Upper lobe of right lung (tissue), 1 donor: ENCODE measurements around the gene MAN1C1. TPM values are rescaled to one million over a fixed set of nuclear protein-coding genes. Genes with fewer than 3 reads are reported as not detected.
A peak's percentile ranks its signal among the peaks of the same experiment; 100 is the strongest.
"Not testable (repeated sequence)": the region's sequence is repeated elsewhere in the genome, so short reads cannot be mapped to it uniquely, and the experiment has no call there.

Experiments used
- ATAC-seq: fragments of 200-7000 bp; cut with Tn5 transposase; one replicate; pipeline ENCODE4 v1.9.1; 2020; ENCODE audit warnings: mild to moderate bottlenecking, moderate library complexity
- DNase-seq: peaks from one replicate; pipeline ENCODE4 v3.0.0-alpha.2; 2020
- H3K27ac ChIP-seq: fragments of 200-600 bp; one replicate; pipeline ENCODE4 v1.8.0; 2022
- H3K27me3 ChIP-seq: fragments of 200-600 bp; one replicate; pipeline ENCODE4 v1.8.0; 2022; ENCODE audit warnings: mild to moderate bottlenecking
- H3K36me3 ChIP-seq: fragments of 200-600 bp; one replicate; pipeline ENCODE4 v1.8.0; 2022
- H3K4me1 ChIP-seq: fragments of 200-600 bp; one replicate; pipeline ENCODE4 v1.8.0; 2022
- H3K4me3 ChIP-seq: fragments of 200-600 bp; one replicate; pipeline ENCODE4 v1.8.0; 2022; ENCODE audit warnings: mild to moderate bottlenecking
- H3K9me3 ChIP-seq: fragments of 200-600 bp; one replicate; pipeline ENCODE4 v1.8.0; 2022
- intact Hi-C: fragments of 100-400 bp; cut with DNase I; formaldehyde crosslinking; loops from one replicate; pipeline ENCODE4 v1.11.0; 2022
- total RNA-seq: library from RNA; stranded (reverse); fragmentation: NEBNext Ultra II Directional; extraction: Animal tissue kit (Norgen Biotek cat#: 25700); gene quantifications from one replicate; pipeline ENCODE4 v1.2.1, GENCODE V29; 2021
- TF ChIP-seq, protein P1 (sequence below): fragments of 200-600 bp; IDR thresholded peaks from one replicate; pipeline ENCODE4 v1.8.0; 2022; ENCODE audit warnings: antibody characterized with exemption
- donor health status: DM: no; HTN: yes; CAD: no; lungs with severe emphysema.

Gene MAN1C1
- total RNA-seq, 1 donor from 2014 or later: 19.7 TPM

DNA sequence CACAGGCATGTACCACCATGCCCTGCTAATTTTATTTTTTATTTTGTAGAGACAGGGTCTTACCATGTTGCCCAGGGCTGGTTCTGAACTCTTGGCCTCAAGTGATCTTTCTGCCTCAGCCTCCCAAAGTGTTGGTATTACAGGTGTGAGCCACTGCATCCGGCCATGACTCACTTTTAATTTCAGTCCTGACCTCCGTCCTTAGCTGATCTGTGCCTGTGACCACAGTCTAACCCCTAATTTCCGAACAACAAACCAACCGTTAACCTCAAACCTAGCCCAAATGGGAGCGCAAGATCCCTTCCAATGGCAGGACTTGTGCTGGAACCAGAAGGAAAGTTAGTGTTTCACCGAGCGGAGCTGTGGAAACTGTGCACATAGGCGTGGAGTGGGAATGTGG is 29.3 kb upstream of the MAN1C1 start:
- no peak overlapping the region for H3K27ac ChIP-seq
- no peaks in the 10 kb centered on the region for H3K9me3 ChIP-seq
- no peak overlapping the region for H3K4me3 ChIP-seq
- peaks cover 14% of the 10 kb centered on the region for H3K4me1 ChIP-seq
- no peaks in the 10 kb centered on the region for H3K36me3 ChIP-seq
- ATAC-seq: no peak
- intact Hi-C loops: no loop called here
- TF ChIP-seq, protein P1, sequence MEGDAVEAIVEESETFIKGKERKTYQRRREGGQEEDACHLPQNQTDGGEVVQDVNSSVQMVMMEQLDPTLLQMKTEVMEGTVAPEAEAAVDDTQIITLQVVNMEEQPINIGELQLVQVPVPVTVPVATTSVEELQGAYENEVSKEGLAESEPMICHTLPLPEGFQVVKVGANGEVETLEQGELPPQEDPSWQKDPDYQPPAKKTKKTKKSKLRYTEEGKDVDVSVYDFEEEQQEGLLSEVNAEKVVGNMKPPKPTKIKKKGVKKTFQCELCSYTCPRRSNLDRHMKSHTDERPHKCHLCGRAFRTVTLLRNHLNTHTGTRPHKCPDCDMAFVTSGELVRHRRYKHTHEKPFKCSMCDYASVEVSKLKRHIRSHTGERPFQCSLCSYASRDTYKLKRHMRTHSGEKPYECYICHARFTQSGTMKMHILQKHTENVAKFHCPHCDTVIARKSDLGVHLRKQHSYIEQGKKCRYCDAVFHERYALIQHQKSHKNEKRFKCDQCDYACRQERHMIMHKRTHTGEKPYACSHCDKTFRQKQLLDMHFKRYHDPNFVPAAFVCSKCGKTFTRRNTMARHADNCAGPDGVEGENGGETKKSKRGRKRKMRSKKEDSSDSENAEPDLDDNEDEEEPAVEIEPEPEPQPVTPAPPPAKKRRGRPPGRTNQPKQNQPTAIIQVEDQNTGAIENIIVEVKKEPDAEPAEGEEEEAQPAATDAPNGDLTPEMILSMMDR: no peak
- H3K27me3 ChIP-seq: no peaks in the 10 kb centered on the region
- no peak for DNase-seq

- DNase-seq, H3K27me3 ChIP-seq, H3K9me3 ChIP-seq, ATAC-seq, H3K27ac ChIP-seq, H3K4me3 ChIP-seq, H3K36me3 ChIP-seq, intact Hi-C loops: not testable (repeated sequence)
- peaks cover 14% of the 10 kb centered on the region for H3K4me1 ChIP-seq
Observed at GRCh38 chr1:25588224-25588623, 28.4 kb upstream of the MAN1C1 start.

DNA sequence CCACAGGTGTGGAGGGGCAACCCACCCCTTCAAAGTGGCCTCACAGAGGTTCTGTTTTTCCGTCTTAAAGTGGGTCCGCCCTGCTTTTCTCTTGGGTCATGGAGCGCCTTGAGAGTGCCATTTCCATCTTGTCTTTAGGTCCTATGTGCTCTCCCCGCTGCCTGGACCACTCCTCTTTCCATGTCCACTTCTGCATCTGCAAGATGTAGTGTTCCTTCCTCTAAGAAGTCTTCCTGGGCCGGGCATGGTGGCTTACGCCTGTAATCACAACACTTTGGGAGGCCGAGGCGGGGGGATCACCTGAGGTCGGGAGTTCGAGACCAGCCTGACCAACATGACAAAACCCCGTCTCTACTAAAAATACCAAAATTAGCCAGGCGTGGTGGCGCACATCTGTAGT is 27.8 kb upstream of the MAN1C1 start:
- H3K9me3 ChIP-seq, H3K36me3 ChIP-seq, H3K27me3 ChIP-seq, ATAC-seq, DNase-seq, H3K27ac ChIP-seq, H3K4me3 ChIP-seq, intact Hi-C loops: not testable (repeated sequence)
- peaks cover 14% of the 10 kb centered on the region for H3K4me1 ChIP-seq

DNA sequence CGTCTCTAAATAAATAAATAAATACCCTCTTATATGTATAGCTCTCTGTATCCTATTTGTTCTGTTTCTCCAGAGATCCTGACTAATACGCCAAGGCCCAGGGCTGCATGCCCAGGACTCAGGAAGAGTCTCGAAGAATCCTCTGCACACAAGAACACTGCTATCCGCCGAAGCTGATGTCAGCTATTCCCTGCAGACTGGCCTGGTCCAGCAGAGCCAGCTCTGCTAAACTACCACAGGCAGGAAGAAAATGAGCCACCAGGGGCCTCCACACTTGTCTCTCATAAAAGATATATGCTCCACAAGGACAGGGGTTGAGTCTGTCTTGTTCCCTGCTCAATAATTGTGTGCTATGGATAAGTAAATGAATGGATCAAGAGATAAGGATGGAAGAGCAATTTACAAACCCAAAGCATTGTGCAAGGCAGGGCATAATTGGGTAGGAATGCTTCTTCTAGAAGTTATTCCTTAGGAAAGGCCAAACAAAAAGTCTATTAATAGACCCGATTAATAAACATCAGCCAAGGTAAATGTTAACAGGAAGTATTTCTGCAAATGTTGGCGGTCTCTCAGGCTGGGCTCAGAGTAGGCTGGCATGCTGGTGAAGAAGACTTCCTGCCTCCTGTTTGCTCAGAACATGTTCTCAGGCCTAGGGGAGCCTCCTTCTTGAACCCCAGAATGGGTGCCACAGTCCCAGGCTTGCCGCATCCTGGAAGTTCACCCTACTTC is 26.3 kb upstream of the MAN1C1 start:
- H3K4me1 ChIP-seq: peaks cover 14% of the 10 kb centered on the region
- no peak overlapping the region for H3K27ac ChIP-seq
- H3K4me3 ChIP-seq: no peak overlapping the region
- H3K36me3 ChIP-seq: no peaks in the 10 kb centered on the region
- no peaks in the 10 kb centered on the region for H3K9me3 ChIP-seq
- ATAC-seq (peak; percentile 53), DNase-seq (peak; percentile 45)
- no peaks in the 10 kb centered on the region for H3K27me3 ChIP-seq
- intact Hi-C loops: no loop called here
- TF ChIP-seq, protein P1: peak; percentile 29

GRCh38 chr1:25593861-25594260 is 22.7 kb upstream of the MAN1C1 start:
- intact Hi-C loops: no loop called here
- no peaks in the 10 kb centered on the region for H3K9me3 ChIP-seq
- no peaks in the 10 kb centered on the region for H3K36me3 ChIP-seq
- TF ChIP-seq, protein P1: no peak
- DNase-seq (no peak), ATAC-seq (no peak)
- peaks cover 14% of the 10 kb centered on the region for H3K4me1 ChIP-seq
- H3K27me3 ChIP-seq: no peaks in the 10 kb centered on the region
- no peak overlapping the region for H3K27ac ChIP-seq
- H3K4me3 ChIP-seq: no peak overlapping the region

- Histone ChIP-seq H3K27me3 (no peaks in the 10 kb centered on the region), H3K4me3 (no peak overlapping the region), H3K4me1 (peaks cover 7% of the 10 kb centered on the region), H3K27ac (no peak overlapping the region), H3K9me3 (no peaks in the 10 kb centered on the region), H3K36me3 (no peaks in the 10 kb centered on the region)
- TF ChIP-seq, protein P1: no peak
- intact Hi-C loops: no loop called here
- DNase-seq (no peak), ATAC-seq (no peak)
Observed at GRCh38 chr1:25594971-25595370, 21.6 kb upstream of the MAN1C1 start.

DNA sequence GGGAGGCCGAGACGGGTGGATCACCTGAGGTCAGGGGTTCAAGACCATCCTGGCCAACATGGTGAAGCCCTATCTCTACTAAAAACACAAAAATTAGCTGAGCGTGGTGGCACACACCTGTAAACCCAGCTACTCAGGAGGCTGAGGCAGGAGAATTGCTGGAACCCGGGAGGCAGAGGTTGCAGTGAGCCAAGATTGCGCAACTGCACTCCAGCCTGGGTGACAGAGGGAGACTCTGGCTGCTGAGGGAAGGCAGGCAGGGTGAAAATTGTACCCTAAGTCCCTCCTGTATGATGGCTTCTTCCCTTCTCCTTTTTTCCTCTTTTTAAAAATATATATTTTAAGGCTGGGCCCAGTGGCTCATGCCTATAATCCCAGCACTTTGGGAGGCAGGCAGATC is 19.9 kb upstream of the MAN1C1 start:
- H3K27me3 ChIP-seq, H3K27ac ChIP-seq, DNase-seq, ATAC-seq, H3K4me3 ChIP-seq, H3K9me3 ChIP-seq, intact Hi-C loops, H3K36me3 ChIP-seq, H3K4me1 ChIP-seq: not testable (repeated sequence)
